ENCODE results near the gene SWT1.

Gene SWT1

DNA sequence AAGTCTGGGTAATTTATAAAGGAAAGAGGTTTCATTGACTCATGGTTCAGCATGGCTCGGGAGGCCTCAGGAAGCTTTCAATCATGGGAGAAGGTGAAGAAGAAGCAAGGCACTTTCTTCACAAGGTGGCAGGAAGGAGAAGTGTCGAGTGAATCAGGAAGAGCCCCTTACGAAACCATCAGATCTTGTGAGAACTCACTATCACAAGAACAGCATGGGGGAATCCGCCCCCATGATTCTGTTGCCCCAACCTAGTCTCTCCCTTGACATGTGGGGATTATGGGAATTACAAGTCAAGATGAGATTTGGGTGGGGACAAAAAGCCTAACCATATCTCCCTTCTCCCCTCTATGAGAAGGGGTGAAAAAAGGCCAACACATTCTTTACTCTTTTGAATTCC is 171.3 kb downstream of the SWT1 start:
- DNase-seq: no peak

DNA sequence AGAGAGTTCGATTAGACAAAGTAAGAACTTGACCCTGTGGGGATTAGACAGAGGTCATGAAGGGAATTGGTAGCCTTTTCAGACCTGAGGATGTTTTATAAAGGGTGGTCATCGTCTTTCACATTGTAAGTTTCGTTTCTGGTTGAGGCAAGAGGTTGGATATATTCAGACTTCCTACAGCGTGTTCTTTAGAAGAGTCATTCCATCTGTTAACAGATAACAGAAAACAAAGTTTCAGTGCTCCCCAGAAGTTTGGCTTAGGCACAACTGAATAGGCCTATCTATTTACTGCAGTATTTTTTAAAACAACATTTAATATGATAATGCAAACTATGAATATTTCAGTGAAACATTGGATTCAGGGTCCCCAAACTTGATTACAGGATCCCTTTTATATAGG is 177.2 kb downstream of the SWT1 start:
- DNase-seq: no peak

GRCh38 chr1:185337246-185337645 is 180.3 kb downstream of the SWT1 start:
- no peak for DNase-seq

DNA sequence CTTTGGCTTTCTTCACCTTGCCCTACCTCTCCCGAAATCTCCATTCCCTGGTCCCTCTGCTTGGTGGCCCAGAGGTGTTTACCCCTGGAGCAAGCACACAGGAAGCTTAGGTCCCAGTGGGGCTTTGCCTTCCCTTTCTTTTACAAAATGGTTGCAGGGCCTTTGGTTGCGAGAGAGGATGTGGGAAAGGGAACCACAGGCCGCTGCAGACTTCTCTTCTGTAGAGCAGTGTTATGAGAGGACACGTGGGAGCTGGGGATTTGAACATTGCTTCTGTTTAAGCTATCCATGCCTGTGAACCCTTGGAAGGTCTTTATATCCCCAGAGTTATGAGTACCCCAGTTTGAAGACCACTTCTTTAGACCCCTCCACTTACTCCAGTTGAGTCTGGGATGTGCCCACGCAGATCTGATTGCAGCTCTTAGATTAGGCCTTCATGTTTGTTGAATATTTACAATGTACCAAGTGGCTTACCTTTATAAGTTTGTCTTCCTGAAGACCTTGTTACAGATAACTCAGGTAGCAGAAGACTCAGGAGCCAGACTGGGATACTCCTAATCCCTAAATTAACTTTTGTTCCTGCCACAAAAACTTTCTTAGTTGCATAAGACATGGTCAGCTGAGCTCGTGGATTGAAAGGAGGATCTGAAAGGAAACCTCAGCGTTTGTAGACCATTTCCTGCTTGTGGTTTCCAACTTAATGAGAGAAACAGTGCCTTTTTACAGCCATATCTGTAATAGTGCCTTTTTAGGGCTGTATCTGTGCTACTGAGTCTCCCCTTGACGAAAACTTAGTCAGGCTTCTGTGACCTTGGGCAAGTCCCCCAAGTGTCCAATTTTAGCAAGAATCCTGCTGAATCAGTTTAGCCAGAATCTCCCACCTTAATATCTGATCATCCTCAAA is 182.0 kb downstream of the SWT1 start:
- peak; percentile 23 for DNase-seq

GRCh38 chr1:185341196-185341781 is 184.3 kb downstream of the SWT1 start:
- DNase-seq: no peak
